HG03571 (cell line): ENCODE results near the gene CYP1A1.
"Not testable (repeated sequence)": the region's sequence is repeated elsewhere in the genome, so short reads cannot be mapped to it uniquely, and the experiment has no call there.

Source experiments
- ATAC-seq: cut with Tn5 transposase; IDR thresholded peaks from one replicate; pipeline ENCODE4 v1.9.1; 2021; ENCODE audit not compliant: unreplicated experiment

The CYP1A1 gene

GRCh38 chr15:74738239-74738638 lies 12.9 kb upstream of the CYP1A1 start:
- ATAC-seq, result not testable (repeated sequence)

GRCh38 chr15:74735305-74735704 lies 10.0 kb upstream of the CYP1A1 start:
- ATAC-seq, result no peak

GRCh38 chr15:74733269-74733668 lies 7.9 kb upstream of the CYP1A1 start:
- no peak for ATAC-seq

GRCh38 chr15:74732846-74733245 lies 7.5 kb upstream of the CYP1A1 start:
- no peak for ATAC-seq

GRCh38 chr15:74730619-74731316 lies 5.4 kb upstream of the CYP1A1 start:
- no peak for ATAC-seq

DNA sequence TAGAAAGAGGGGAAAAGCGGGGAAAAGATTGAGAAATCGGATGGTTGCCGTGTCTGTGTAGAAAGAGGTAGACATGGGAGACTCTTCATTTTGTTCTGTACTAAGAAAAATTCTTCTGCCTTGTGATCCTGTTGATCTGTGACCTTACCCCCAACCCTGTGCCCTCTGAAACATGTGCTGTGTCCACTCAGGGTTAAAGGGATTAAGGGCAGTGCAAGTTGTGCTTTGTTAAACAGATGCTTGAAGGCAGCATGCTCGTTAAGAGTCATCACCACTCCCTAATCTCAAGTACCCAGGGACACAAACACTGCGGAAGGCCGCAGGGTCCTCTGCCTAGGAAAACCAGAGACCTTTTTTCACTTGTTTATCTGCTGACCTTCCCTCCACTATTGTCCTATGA lies 4.0 kb upstream of the CYP1A1 start:
- not testable (repeated sequence) for ATAC-seq

GRCh38 chr15:74728699-74729098 lies 3.4 kb upstream of the CYP1A1 start:
- not testable (repeated sequence) for ATAC-seq

GRCh38 chr15:74727727-74728126 lies 2.4 kb upstream of the CYP1A1 start:
- ATAC-seq, result no peak

DNA sequence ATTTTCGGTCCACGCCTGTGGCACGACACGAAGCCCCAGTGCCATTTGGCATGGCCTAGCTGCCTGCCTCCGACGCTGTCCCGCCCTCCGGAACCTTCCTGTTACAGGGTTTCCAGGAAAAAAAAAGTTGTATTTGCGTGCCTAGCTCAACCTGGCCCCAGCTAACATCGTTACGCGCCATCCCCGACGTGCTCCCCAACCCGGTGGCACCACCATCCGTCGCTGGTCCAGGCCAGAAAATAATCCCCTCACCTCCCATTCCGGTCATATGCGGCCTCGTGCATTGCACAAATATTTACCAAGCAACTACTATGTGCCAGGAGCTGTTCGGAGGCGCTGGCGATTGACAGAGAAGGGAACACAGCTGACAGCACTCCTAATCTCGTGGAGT lies 1.4 kb upstream of the CYP1A1 start:
- ATAC-seq, result no peak

- ATAC-seq, result peak; percentile 44
These were observed 781 bp upstream of the CYP1A1 start for GRCh38 chr15:74725845-74726773.

- ATAC-seq, result no peak
These were observed 631 bp downstream of the CYP1A1 start for GRCh38 chr15:74724570-74725224.

DNA sequence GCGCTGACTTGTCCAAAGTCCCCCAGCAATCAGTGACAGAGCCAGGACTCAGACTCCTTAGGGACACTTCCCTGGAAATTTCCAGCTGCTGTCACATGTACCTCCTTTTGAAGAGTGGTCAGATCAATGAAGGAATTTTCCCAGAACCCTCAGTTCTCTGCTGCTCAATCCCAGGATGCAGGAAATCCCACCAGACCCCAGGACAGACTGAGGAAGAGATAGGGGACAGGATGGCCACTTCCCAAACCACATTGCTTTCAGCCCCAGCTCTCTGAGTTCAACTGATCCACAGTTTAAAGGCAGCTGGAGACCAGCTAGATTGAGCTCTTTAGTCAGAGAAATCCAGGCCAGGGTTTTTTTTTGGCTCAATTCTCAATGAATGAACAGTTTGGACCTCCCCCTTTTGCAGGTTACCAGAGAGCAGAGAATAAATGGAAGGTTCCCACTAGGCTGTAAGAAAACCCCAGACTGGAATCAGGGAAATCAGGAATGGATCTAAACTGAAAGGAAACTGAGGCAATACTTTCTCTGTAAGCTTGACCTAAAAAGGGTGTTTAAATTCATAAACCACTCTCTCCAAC lies 1.5 kb downstream of the CYP1A1 start:
- no peak for ATAC-seq

- no peak for ATAC-seq
These were observed 2.1 kb downstream of the CYP1A1 start for GRCh38 chr15:74723187-74723586.

DNA sequence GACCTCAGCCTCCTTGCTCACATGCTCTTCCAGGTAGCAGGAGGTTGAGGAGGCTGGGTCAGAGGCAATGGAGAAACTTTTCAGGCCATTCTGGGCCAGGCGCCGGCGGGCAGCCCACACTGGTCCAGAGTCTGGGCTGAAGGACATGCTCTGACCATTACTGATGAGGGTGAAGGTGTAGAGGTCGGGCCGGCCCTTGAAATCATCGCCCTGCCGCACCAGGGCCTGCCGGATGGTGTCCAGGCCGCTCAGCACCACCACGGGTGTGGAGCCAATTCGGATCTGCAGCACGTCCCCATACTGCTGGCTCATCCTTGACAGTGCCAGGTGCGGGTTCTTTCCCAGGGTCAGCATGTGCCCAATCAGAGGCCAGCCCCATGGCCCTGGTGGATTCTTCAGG lies 2.7 kb downstream of the CYP1A1 start:
- no peak for ATAC-seq

- ATAC-seq, result no peak
These were observed 8.7 kb downstream of the CYP1A1 start for GRCh38 chr15:74716651-74717050.

GRCh38 chr15:74712311-74712710 lies 13.0 kb downstream of the CYP1A1 start:
- ATAC-seq, result no peak

DNA sequence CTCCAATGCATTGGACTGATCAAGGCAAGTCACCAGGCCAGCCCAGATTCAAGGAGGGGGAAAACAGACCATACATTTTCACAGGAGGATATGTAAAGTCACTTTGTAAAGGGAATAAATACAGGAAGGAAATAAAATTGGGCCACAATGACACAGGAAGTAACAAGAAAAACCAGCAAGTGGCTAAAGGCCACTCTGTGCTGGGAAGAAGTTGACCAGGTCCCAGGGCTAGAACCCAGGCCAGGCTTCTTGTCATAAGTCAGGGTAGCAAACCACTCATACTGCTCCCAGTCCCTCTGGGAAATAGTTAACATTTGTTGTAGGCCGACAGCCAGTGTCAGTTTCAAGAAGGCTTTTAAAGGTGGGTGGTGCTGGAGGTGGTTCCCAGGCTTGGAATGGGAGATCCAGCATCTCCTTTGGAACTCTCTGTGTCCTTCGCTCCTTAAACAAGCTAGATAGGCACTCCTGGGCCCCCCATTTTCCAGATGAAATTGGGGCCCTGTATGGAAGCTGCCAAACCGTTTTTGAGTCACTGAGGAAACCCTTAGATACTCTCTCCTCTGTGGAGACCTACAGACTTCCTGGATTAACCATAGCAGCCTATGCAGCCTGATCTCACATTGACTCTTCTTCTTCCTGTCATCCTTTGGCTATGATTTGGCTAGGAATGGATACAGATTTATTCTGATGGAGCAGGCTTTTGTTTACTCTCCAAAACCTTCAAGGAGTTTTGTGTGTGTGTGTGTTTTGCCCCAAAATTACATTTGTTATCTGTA lies 14.8 kb downstream of the CYP1A1 start:
- no peak for ATAC-seq

GRCh38 chr15:74709892-74710291 lies 15.4 kb downstream of the CYP1A1 start:
- ATAC-seq, result no peak

DNA sequence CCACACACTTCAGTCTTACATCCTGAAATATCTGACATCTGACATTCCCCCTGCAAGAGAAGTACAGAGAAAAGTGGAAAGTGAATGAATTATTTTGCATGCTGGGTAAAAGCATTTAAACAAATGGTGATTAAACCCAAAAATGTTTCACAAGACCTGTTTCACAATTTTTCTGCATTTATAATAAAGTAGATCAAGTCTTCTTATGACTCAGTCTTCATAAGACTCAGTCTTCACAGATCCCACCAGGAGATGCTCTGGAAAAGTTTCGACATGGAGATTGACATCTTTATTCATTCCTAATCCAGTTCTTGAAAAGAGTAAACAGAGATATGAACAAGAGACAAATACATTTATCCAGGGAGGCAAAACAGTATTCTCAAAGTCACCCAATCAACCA lies 16.3 kb downstream of the CYP1A1 start:
- no peak for ATAC-seq

DNA sequence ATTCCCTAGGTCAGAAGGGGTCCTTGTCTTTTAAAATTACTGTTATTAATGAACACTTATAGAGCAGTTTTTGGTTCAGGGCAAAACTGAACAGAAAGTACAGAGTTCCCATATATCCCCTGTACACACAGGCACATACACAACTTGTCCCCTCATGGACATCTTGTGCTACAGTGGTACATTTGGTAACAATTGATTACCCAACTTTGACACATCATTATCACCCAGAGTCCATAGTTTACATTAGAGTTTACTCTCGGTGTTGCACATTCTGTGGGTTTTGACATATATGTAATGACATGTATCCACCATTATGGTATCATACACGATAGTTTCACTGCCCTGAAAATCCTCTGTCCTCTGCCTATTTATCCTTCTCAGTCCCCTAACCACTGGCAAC lies 28.5 kb downstream of the CYP1A1 start:
- ATAC-seq, result no peak

GRCh38 chr15:74696398-74696729 lies 29.0 kb downstream of the CYP1A1 start:
- ATAC-seq, result no peak
